ENCODE data around the gene RIMBP2. TPM values are rescaled to one million over a fixed set of nuclear protein-coding genes. Genes with fewer than 3 reads are reported as not detected.

RIMBP2 gene
- total RNA-seq, 1 donor from 2014 or later = 0.25 TPM

- intact Hi-C loops (cut with DNase I) = no loop called here
- Histone ChIP-seq H3K27me3 (no peaks in the 10 kb centered on the region), H3K9me3 (no peaks in the 10 kb centered on the region), H3K27ac (no peak overlapping the region), H3K4me3 (no peak overlapping the region), H3K36me3 (no peaks in the 10 kb centered on the region), H3K4me1 (no peaks in the 10 kb centered on the region)
- no peak for DNase-seq (ENCODE audit: extremely low spot score in 2 of 2)
- TF ChIP-seq POLR2A (IDR thresholded peaks at IDR 0.05) (no peak), CTCF (IDR thresholded peaks at IDR 0.05) (no peak), POLR2AphosphoS5 (IDR thresholded peaks at IDR 0.05; ENCODE audit: insufficient read depth in 1 of 2, low read depth in 1 of 2) (no peak)
Measured at GRCh38 chr12:130673036-130673705, 42.9 kb downstream of the RIMBP2 start.

GRCh38 chr12:130672089-130672820 lies 43.8 kb downstream of the RIMBP2 start:
- Histone ChIP-seq H3K27ac (no peak overlapping the region), H3K4me3 (no peak overlapping the region)
- intact Hi-C loops (cut with DNase I) = no loop called here

GRCh38 chr12:130671556-130671955 lies 44.5 kb downstream of the RIMBP2 start:
- no peak for DNase-seq (ENCODE audit: extremely low spot score in 2 of 2)
- H3K9me3 ChIP-seq = no peaks in the 10 kb centered on the region
- no peak for TF ChIP-seq POLR2AphosphoS5 (IDR thresholded peaks at IDR 0.05; ENCODE audit: insufficient read depth in 1 of 2, low read depth in 1 of 2)
- no peak for TF ChIP-seq CTCF (IDR thresholded peaks at IDR 0.05)
- no peak for TF ChIP-seq POLR2A (IDR thresholded peaks at IDR 0.05)
- intact Hi-C loops (cut with DNase I) = no loop called here
- no peak overlapping the region for H3K4me3 ChIP-seq
- no peaks in the 10 kb centered on the region for H3K36me3 ChIP-seq
- no peaks in the 10 kb centered on the region for H3K4me1 ChIP-seq
- no peaks in the 10 kb centered on the region for H3K27me3 ChIP-seq
- H3K27ac ChIP-seq = no peak overlapping the region

More at GRCh38 chr12:130672089-130672820, 43.8 kb downstream of the RIMBP2 start:
- no peaks in the 10 kb centered on the region for H3K36me3 ChIP-seq
- no peaks in the 10 kb centered on the region for H3K9me3 ChIP-seq
- DNase-seq (ENCODE audit: extremely low spot score in 2 of 2) = no peak
- TF ChIP-seq POLR2AphosphoS5 (IDR thresholded peaks at IDR 0.05; ENCODE audit: insufficient read depth in 1 of 2, low read depth in 1 of 2) = no peak
- TF ChIP-seq CTCF (IDR thresholded peaks at IDR 0.05) = no peak
- no peak for TF ChIP-seq POLR2A (IDR thresholded peaks at IDR 0.05)
- H3K4me1 ChIP-seq = no peaks in the 10 kb centered on the region
- no peaks in the 10 kb centered on the region for H3K27me3 ChIP-seq

GRCh38 chr12:130669797-130670196 lies 46.3 kb downstream of the RIMBP2 start:
- intact Hi-C loops (cut with DNase I) = no loop called here
- no peak for TF ChIP-seq POLR2AphosphoS5 (IDR thresholded peaks at IDR 0.05; ENCODE audit: insufficient read depth in 1 of 2, low read depth in 1 of 2)
- no peak for TF ChIP-seq POLR2A (IDR thresholded peaks at IDR 0.05)
- no peak for TF ChIP-seq CTCF (IDR thresholded peaks at IDR 0.05)

GRCh38 chr12:130669205-130669557 lies 46.9 kb downstream of the RIMBP2 start:
- intact Hi-C loops (cut with DNase I) = no loop called here

More at GRCh38 chr12:130669797-130670196, 46.3 kb downstream of the RIMBP2 start:
- Histone ChIP-seq H3K27ac (no peak overlapping the region), H3K4me3 (no peak overlapping the region), H3K36me3 (no peaks in the 10 kb centered on the region), H3K9me3 (no peaks in the 10 kb centered on the region), H3K4me1 (no peaks in the 10 kb centered on the region), H3K27me3 (no peaks in the 10 kb centered on the region)
- no peak for DNase-seq (ENCODE audit: extremely low spot score in 2 of 2)

More at GRCh38 chr12:130669205-130669557, 46.9 kb downstream of the RIMBP2 start:
- no peaks in the 10 kb centered on the region for H3K4me1 ChIP-seq
- no peaks in the 10 kb centered on the region for H3K9me3 ChIP-seq
- no peaks in the 10 kb centered on the region for H3K36me3 ChIP-seq
- TF ChIP-seq POLR2AphosphoS5 (IDR thresholded peaks at IDR 0.05; ENCODE audit: insufficient read depth in 1 of 2, low read depth in 1 of 2) (no peak), POLR2A (IDR thresholded peaks at IDR 0.05) (no peak), CTCF (IDR thresholded peaks at IDR 0.05) (no peak)
- no peak overlapping the region for H3K27ac ChIP-seq
- DNase-seq (ENCODE audit: extremely low spot score in 2 of 2) = no peak
- no peaks in the 10 kb centered on the region for H3K27me3 ChIP-seq
- H3K4me3 ChIP-seq = no peak overlapping the region

Measured in vagina (tissue), 2 donors.